OCI-LY7 (cell line): Measurements from ENCODE around the gene KCNN3. TPM values are rescaled to one million over a fixed set of nuclear protein-coding genes. Genes with fewer than 3 reads are reported as not detected.

ENCODE experiments used
- BruUV-seq: library from RNA; stranded (reverse); fragments of 400-500 nt; replicated peaks from 2 replicates; lab custom pipeline; 2021; lab: Mats Ljungman, UMichigan
- CTCF ChIA-PET: fragments of 300-600 bp; sonication (Branson Sonifier 250); formaldehyde crosslinking; loops from one replicate; lab custom pipeline; 2022; ENCODE audit warnings: antibody characterized with exemption; ENCODE audit not compliant: unreplicated experiment; lab: Charles Lee
- POLR2A ChIA-PET: fragments of 300-600 bp; sonication (Branson Sonifier 250); formaldehyde crosslinking; loops from one replicate; lab custom pipeline; 2022; ENCODE audit warnings: antibody characterized with exemption; lab: Charles Lee
- DNase-seq: peaks from one replicate; pipeline ENCODE4 v3.0.0-alpha.2; 2015; ENCODE audit warnings: low spot score
- H2AFZ ChIP-seq: fragments of 200-600 bp; sonication (generic), shearing (Covaris generic); 2 replicates; pipeline ENCODE4 v1.6.1; 2014; ENCODE audit warnings: mild to moderate bottlenecking, antibody characterized with exemption, low read length, moderate library complexity
- H3K27ac ChIP-seq: fragments of 200-600 bp; sonication (generic); 2 replicates; pipeline ENCODE4 v1.5.1; 2014; ENCODE audit warnings: mixed run types, low read depth, mild to moderate bottlenecking, moderate library complexity, low read length, inconsistent platforms; ENCODE audit not compliant: poor library complexity, severe bottlenecking
- H3K36me3 ChIP-seq: fragments of 200-600 bp; sonication (generic); 2 replicates; pipeline ENCODE4 v1.6.1; 2014; ENCODE audit warnings: mild to moderate bottlenecking, antibody characterized with exemption, low read length, moderate library complexity, mixed read lengths; ENCODE audit not compliant: insufficient read depth
- H3K4me1 ChIP-seq: fragments of 200-600 bp; sonication (generic); 2 replicates; pipeline ENCODE4 v1.5.1; 2014; ENCODE audit warnings: mild to moderate bottlenecking, low read length; ENCODE audit not compliant: insufficient read depth, poor library complexity, severe bottlenecking
- H3K4me2 ChIP-seq: fragments of 200-600 bp; sonication (generic); 2 replicates; pipeline ENCODE4 v1.6.1; 2014; ENCODE audit warnings: mild to moderate bottlenecking, low read length
- H3K4me3 ChIP-seq: fragments of 200-600 bp; sonication (generic); 2 replicates; pipeline ENCODE4 v1.5.1; 2014; ENCODE audit warnings: mild to moderate bottlenecking, low read depth, low read length; ENCODE audit not compliant: poor library complexity, severe bottlenecking
- H3K79me2 ChIP-seq: fragments of 200-600 bp; sonication (generic); 2 replicates; pipeline ENCODE4 v1.6.1; 2016; ENCODE audit warnings: low read depth, mild to moderate bottlenecking, low read length, moderate library complexity, mixed read lengths; ENCODE audit not compliant: insufficient read depth
- H3K9me2 ChIP-seq: fragments of 200-600 bp; sonication (generic); 2 replicates; pipeline ENCODE4 v1.6.1; 2016; ENCODE audit warnings: mild to moderate bottlenecking, low read length, mixed read lengths; ENCODE audit not compliant: insufficient read depth
- H3K9me3 ChIP-seq: fragments of 200-600 bp; sonication (generic); 2 replicates; pipeline ENCODE4 v1.6.1; 2014; ENCODE audit warnings: mild to moderate bottlenecking, mixed run types, low read length, mixed read lengths
- H4K20me1 ChIP-seq: fragments of 200-600 bp; sonication (generic); 2 replicates; pipeline ENCODE4 v1.6.1; 2014; ENCODE audit warnings: mild to moderate bottlenecking, antibody characterized with exemption, low read length, moderate library complexity, mixed read lengths; ENCODE audit not compliant: insufficient read depth
- CTCF ChIP-seq: fragments of 200-600 bp; sonication (generic); conservative IDR thresholded peaks from 2 replicates; pipeline ENCODE4 v1.5.1; 2014; ENCODE audit warnings: mild to moderate bottlenecking, antibody characterized with exemption, low read length, moderate library complexity, mixed read lengths
- EZH2phosphoT487 ChIP-seq: fragments of 200-600 bp; sonication (generic); IDR thresholded peaks from 2 replicates; pipeline ENCODE4 v1.6.1; 2018; ENCODE audit warnings: low read depth, borderline replicate concordance, mild to moderate bottlenecking, mixed run types, antibody characterized with exemption, low read length, moderate library complexity, mixed read lengths
- intact Hi-C: fragments of 100-400 bp; cut with micrococcal nuclease; formaldehyde crosslinking; loops from one replicate; pipeline ENCODE4 v1.10.0; 2022; ENCODE audit not compliant: unreplicated experiment
- total RNA-seq, 2 experiments: library from RNA; depleted of rRNA in 1 of 2; stranded (reverse); fragments of >200 nt in 1 of 2; shearing (Covaris generic) in 1 of 2; gene quantifications; 2 replicates each; pipeline ENCODE4 v1.2.3, GENCODE V29; 2014 to 2022

Gene KCNN3
- total RNA-seq, 2 experiments from 2014 or later, result 14.8 to 50.8 TPM

- BruUV-seq, result no TSS peak
- Histone ChIP-seq H3K9me3 (no peaks in the 10 kb centered on the region), H3K9me2 (no peaks in the 10 kb centered on the region), H3K4me3 (no peak overlapping the region), H4K20me1 (no peaks in the 10 kb centered on the region), H3K27ac (no peak overlapping the region), H3K4me2 (no peak overlapping the region), H3K79me2 (no peaks in the 10 kb centered on the region), H3K36me3 (peaks cover 71% of the 10 kb centered on the region), H2AFZ (no peak overlapping the region), H3K4me1 (peaks cover 26% of the 10 kb centered on the region)
- DNase-seq, result no peak
- ChIA-PET CTCF (no interaction called here), POLR2A (no interaction called here)
- no peak for TF ChIP-seq EZH2phosphoT487
- no peak for TF ChIP-seq CTCF
- intact Hi-C loops, result no loop called here
These were observed 53.1 kb downstream of the KCNN3 start for GRCh38 chr1:154816937-154817336.

GRCh38 chr1:154816369-154816768, 53.7 kb downstream of the KCNN3 start:
- ChIA-PET POLR2A (no interaction called here), CTCF (no interaction called here)
- Histone ChIP-seq H3K36me3 (peaks cover 65% of the 10 kb centered on the region), H3K4me1 (peaks cover 26% of the 10 kb centered on the region), H3K4me3 (no peak overlapping the region), H3K9me3 (no peaks in the 10 kb centered on the region), H4K20me1 (no peaks in the 10 kb centered on the region), H3K27ac (no peak overlapping the region), H2AFZ (no peak overlapping the region), H3K4me2 (no peak overlapping the region), H3K79me2 (no peaks in the 10 kb centered on the region), H3K9me2 (no peaks in the 10 kb centered on the region)
- no peak for TF ChIP-seq EZH2phosphoT487
- no peak for TF ChIP-seq CTCF
- intact Hi-C loops, result no loop called here
- DNase-seq, result no peak
- no TSS peak for BruUV-seq

- no peaks in the 10 kb centered on the region for H4K20me1 ChIP-seq
- H3K4me1 ChIP-seq, result peaks cover 16% of the 10 kb centered on the region
- H3K27ac ChIP-seq, result no peak overlapping the region
- TF ChIP-seq CTCF, result no peak
- TF ChIP-seq EZH2phosphoT487, result no peak
- BruUV-seq, result no TSS peak
- H2AFZ ChIP-seq, result no peak overlapping the region
- H3K4me2 ChIP-seq, result no peak overlapping the region
- CTCF ChIA-PET, result no interaction called here
- POLR2A ChIA-PET, result no interaction called here
- no peaks in the 10 kb centered on the region for H3K9me2 ChIP-seq
- no peaks in the 10 kb centered on the region for H3K9me3 ChIP-seq
- intact Hi-C loops, result no loop called here
- peaks cover 52% of the 10 kb centered on the region for H3K36me3 ChIP-seq
- no peaks in the 10 kb centered on the region for H3K79me2 ChIP-seq
- H3K4me3 ChIP-seq, result no peak overlapping the region
- DNase-seq, result no peak
These were observed 56.1 kb downstream of the KCNN3 start for GRCh38 chr1:154813846-154814505.
